Mononuclear cell (primary cell): ENCODE data around the gene CFAP46. TPM values are rescaled to one million over a fixed set of nuclear protein-coding genes. Genes with fewer than 3 reads are reported as not detected.
"Not testable (repeated sequence)": the region's sequence is repeated elsewhere in the genome, so short reads cannot be mapped to it uniquely, and the experiment has no call there.

Source experiments
- H3K27me3 ChIP-seq: 2 replicates; pipeline ENCODE4 v1.6.0; 2011; ENCODE audit warnings: low read length, control low read depth; ENCODE audit not compliant: insufficient read depth
- H3K4me1 ChIP-seq: 2 replicates; pipeline ENCODE4 v1.5.1; 2011; ENCODE audit warnings: mild to moderate bottlenecking, low read length, control low read depth; ENCODE audit not compliant: insufficient read depth
- H3K4me3 ChIP-seq: 2 replicates; pipeline ENCODE4 v1.5.1; 2011; ENCODE audit warnings: mild to moderate bottlenecking, low read length, moderate library complexity
- H3K9me3 ChIP-seq: 2 replicates; pipeline ENCODE4 v1.5.1; 2011; ENCODE audit warnings: low read depth, mild to moderate bottlenecking, control low read depth, low read length
- total RNA-seq: library from RNA; depleted of rRNA; stranded (reverse); fragments of >200 nt; gene quantifications from one replicate; pipeline ENCODE4 v1.2.3, GENCODE V29; 2012

Gene CFAP46
- total RNA-seq, 1 donor: under 0.01 TPM

DNA sequence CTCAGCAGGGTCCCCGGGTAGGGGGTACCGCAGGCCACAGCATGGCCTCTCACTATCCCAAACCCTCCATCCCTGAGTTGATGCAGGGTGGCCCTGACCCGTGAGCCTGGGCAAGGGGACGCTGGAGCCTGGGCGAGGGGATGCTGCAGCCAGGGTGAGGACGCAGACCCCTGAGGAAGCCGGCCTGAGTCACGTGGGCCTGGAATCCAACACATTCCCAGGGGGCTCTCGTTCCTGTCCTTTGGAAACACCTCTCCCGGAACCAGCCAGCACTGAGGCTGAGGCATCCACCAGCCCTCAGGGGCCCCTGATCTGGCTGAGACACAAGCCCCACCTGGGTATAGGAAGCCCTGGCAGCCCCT is 95.0 kb downstream of the CFAP46 start:
- no peak overlapping the region for H3K4me3 ChIP-seq
- H3K9me3 ChIP-seq: peaks cover under 1% of the 10 kb centered on the region
- no peaks in the 10 kb centered on the region for H3K27me3 ChIP-seq
- no peaks in the 10 kb centered on the region for H3K4me1 ChIP-seq

- Histone ChIP-seq H3K9me3 (peaks cover 6% of the 10 kb centered on the region), H3K4me3 (no peak overlapping the region), H3K4me1 (no peaks in the 10 kb centered on the region), H3K27me3 (no peaks in the 10 kb centered on the region)
Measured at GRCh38 chr10:132846631-132847415, 95.5 kb downstream of the CFAP46 start.

- Histone ChIP-seq H3K4me1 (no peaks in the 10 kb centered on the region), H3K27me3 (no peaks in the 10 kb centered on the region), H3K4me3 (no peak overlapping the region), H3K9me3 (peaks cover 6% of the 10 kb centered on the region)
Measured at GRCh38 chr10:132845780-132846595, 96.4 kb downstream of the CFAP46 start.

DNA sequence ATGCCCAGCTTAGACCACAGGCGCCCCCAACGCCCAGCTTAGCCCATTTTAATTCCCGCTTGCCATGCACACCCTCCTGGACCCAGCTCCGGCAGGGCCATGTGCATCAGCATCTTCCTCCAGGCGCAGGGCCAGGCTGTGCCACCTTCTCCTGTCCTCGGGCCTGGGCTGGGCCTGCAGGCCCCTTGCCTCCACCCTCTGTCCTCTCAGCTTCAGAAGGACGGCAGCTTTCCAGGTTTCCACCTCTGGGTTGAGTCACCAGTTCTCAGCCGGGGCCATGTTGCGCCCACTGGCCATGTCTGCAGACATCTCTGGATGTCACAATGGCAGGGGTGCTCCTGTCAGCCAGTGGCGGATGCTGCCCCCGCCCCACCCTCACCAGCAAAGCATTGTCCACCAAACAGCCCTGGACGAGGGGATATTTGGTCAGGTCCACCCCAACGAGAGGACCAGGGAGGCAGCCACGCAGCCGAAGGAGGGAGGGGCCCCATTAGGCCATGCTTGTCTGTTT is 97.3 kb downstream of the CFAP46 start:
- peaks cover 6% of the 10 kb centered on the region for H3K9me3 ChIP-seq
- no peaks in the 10 kb centered on the region for H3K27me3 ChIP-seq
- no peak overlapping the region for H3K4me3 ChIP-seq
- no peaks in the 10 kb centered on the region for H3K4me1 ChIP-seq

- Histone ChIP-seq H3K4me3 (no peak overlapping the region), H3K4me1 (no peaks in the 10 kb centered on the region), H3K9me3 (peaks cover 6% of the 10 kb centered on the region), H3K27me3 (no peaks in the 10 kb centered on the region)
Measured at GRCh38 chr10:132844069-132844809, 98.1 kb downstream of the CFAP46 start.

DNA sequence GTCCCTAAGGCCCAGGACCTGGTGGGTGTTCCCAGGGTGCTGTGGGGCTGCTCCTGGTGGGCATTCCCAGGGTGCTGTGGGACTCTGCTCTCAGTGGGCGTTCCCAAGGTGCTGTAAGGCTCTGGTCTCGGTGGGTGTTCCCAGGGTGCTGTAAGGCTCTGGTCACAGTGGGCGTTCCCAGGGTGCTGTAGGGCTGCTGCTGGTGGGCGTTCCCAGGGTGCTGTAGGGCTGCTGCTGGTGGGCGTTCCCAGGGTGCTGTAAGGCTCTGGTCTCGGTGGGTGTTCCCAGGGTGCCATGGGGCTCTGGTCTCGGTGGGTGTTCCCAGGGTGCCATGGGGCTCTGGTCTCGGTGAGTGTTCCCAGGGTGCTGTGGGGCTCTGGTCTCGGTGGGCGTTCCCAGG is 99.1 kb downstream of the CFAP46 start:
- not testable (repeated sequence) for H3K9me3 ChIP-seq, H3K4me1 ChIP-seq, H3K27me3 ChIP-seq, H3K4me3 ChIP-seq

GRCh38 chr10:132842397-132842796 is 100.0 kb downstream of the CFAP46 start:
- H3K9me3 ChIP-seq: peaks cover 6% of the 10 kb centered on the region
- no peaks in the 10 kb centered on the region for H3K4me1 ChIP-seq
- no peak overlapping the region for H3K4me3 ChIP-seq
- no peaks in the 10 kb centered on the region for H3K27me3 ChIP-seq

GRCh38 chr10:132841615-132841975 is 100.8 kb downstream of the CFAP46 start:
- H3K4me3 ChIP-seq: no peak overlapping the region
- no peaks in the 10 kb centered on the region for H3K4me1 ChIP-seq
- no peaks in the 10 kb centered on the region for H3K27me3 ChIP-seq
- H3K9me3 ChIP-seq: peaks cover 6% of the 10 kb centered on the region

DNA sequence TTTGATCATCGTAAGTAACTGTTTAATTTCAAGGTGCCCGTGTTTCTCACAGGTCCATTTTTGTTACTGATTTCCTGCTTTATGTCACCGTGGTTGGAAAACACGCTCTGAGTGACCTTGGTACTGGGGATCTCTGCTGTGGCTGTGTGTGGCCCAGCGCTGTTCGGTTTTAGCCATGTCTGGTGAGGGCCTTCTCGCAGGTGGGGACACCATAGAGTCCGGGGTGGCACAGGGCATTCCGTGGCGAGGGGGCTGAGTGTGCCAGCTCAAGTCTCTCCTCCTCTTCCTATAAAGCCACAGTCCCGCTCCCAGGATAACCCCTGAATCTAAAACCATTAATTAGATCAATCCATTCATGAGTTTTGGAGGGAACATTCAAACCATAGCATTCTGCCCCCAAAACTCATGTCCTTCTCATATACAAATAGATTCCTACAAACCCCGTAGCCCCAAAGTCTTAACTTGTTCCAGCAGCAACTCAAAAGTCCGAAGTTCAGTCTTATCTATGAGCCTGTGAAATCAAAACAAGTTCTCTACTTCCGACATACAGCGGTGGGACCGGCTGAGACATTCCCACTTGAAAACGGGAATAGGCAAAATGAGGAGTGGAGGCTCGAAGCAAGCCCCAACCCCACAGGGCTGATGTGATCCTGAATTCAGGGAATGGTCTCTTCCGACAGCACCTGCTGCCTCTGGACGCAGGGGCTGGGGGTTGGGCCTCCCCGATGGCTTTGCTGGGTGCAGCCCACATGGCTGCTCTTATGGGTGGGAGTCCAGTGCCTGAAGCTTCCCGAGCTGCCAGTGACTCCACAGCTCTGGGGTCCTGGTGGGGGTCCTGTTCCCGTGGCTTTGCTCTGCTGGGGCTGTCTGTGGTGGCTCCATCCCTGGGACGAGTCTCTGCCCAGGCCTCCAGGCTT is 101.4 kb downstream of the CFAP46 start:
- Histone ChIP-seq H3K27me3 (no peaks in the 10 kb centered on the region), H3K9me3 (peaks cover 6% of the 10 kb centered on the region), H3K4me1 (no peaks in the 10 kb centered on the region), H3K4me3 (no peak overlapping the region)

GRCh38 chr10:132839061-132839460 is 103.3 kb downstream of the CFAP46 start:
- peaks cover 6% of the 10 kb centered on the region for H3K9me3 ChIP-seq

DNA sequence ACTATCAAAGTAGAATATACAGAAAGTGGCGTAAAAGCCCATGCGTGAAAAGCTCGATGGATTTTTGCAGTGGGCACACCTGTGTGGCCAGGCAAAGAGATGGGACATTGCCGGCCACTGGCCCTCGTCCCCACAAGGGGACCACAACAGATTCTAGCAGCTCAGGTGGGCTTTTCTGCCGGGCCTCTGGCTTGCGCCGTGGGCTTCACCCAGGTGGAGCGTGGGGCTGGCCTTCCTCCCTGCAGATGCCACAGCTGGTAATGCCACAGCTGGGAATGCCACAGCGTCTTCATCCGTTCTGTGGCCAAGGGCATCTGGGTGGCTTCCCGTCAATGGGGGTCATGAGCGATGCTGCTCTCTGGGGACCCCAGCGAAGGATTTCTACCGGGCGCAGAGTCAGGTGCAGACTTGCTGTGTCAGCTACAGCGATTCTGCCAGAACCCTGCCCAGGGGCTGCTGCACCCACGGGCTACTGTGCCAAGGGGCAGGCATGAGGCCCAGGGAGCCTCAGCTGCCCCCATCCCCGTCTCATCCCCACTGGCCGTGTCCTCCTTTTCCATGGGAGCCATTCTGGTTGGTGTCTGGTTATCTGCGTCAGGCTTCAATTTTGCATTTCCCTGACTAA is 103.9 kb downstream of the CFAP46 start:
- H3K27me3 ChIP-seq: no peaks in the 10 kb centered on the region
- H3K4me1 ChIP-seq: no peaks in the 10 kb centered on the region
- peaks cover 6% of the 10 kb centered on the region for H3K9me3 ChIP-seq
- H3K4me3 ChIP-seq: no peak overlapping the region

More at GRCh38 chr10:132839061-132839460, 103.3 kb downstream of the CFAP46 start:
- Histone ChIP-seq H3K27me3 (no peaks in the 10 kb centered on the region), H3K4me1 (no peaks in the 10 kb centered on the region), H3K4me3 (no peak overlapping the region)

GRCh38 chr10:132837905-132838304 is 104.5 kb downstream of the CFAP46 start:
- H3K4me3 ChIP-seq: no peak overlapping the region
- no peaks in the 10 kb centered on the region for H3K27me3 ChIP-seq
- H3K4me1 ChIP-seq: no peaks in the 10 kb centered on the region
- H3K9me3 ChIP-seq: peaks cover 6% of the 10 kb centered on the region

GRCh38 chr10:132836832-132837540 is 105.4 kb downstream of the CFAP46 start:
- Histone ChIP-seq H3K4me3 (no peak overlapping the region), H3K9me3 (peaks cover under 1% of the 10 kb centered on the region), H3K4me1 (no peaks in the 10 kb centered on the region), H3K27me3 (no peaks in the 10 kb centered on the region)
